GM18909 (cell line): Measurements from ENCODE around the gene GBA2.

Experiments
- ATAC-seq: cut with Tn5 transposase; IDR thresholded peaks from one replicate; pipeline ENCODE4 v1.9.1; 2021; ENCODE audit warnings: mild to moderate bottlenecking; ENCODE audit not compliant: unreplicated experiment, poor library complexity

GBA2 gene

GRCh38 chr9:35748858-35749514, at the start of gene GBA2, which contains the start of gene RGP1:
Gene GBA2 (minus strand): TSS chr9:35749228. CDS start chr9:35748704, 524 bp downstream.
Gene RGP1 (plus strand): TSS chr9:35749287. CDS start chr9:35749756, 469 bp downstream.
- peak; percentile 85 for ATAC-seq

GRCh38 chr9:35797311-35798109, 48.5 kb upstream of the GBA2 start:
- no peak for ATAC-seq

GRCh38 chr9:35795695-35796094, 46.7 kb upstream of the GBA2 start:
- no peak for ATAC-seq

- ATAC-seq = no peak
These were observed 44.4 kb upstream of the GBA2 start for GRCh38 chr9:35793461-35793860.

GRCh38 chr9:35792826-35793225, 43.8 kb upstream of the GBA2 start:
- ATAC-seq = no peak

GRCh38 chr9:35792024-35792813, 43.2 kb upstream of the GBA2 start:
- ATAC-seq = no peak

- ATAC-seq = no peak
These were observed 42.4 kb upstream of the GBA2 start, which contains the start of gene NPR2 for GRCh38 chr9:35791297-35791921. Gene NPR2 (plus strand): TSS chr9:35791591. CDS start chr9:35792409, 818 bp downstream.

- no peak for ATAC-seq
These were observed 41.6 kb upstream of the GBA2 start for GRCh38 chr9:35790385-35791296.

- ATAC-seq = no peak
These were observed 41.0 kb upstream of the GBA2 start for GRCh38 chr9:35790025-35790384.

- no peak for ATAC-seq
These were observed 40.5 kb upstream of the GBA2 start for GRCh38 chr9:35789541-35789940.

GRCh38 chr9:35783418-35783817, 34.4 kb upstream of the GBA2 start:
- no peak for ATAC-seq

- ATAC-seq = no peak
These were observed 32.0 kb upstream of the GBA2 start for GRCh38 chr9:35781066-35781465.

- ATAC-seq = no peak
These were observed 29.5 kb upstream of the GBA2 start for GRCh38 chr9:35778496-35778895.

- no peak for ATAC-seq
These were observed 27.0 kb upstream of the GBA2 start for GRCh38 chr9:35776018-35776417.

- no peak for ATAC-seq
These were observed 26.0 kb upstream of the GBA2 start for GRCh38 chr9:35774907-35775635.

GRCh38 chr9:35771943-35772342, 22.9 kb upstream of the GBA2 start:
- no peak for ATAC-seq

- no peak for ATAC-seq
These were observed 22.5 kb upstream of the GBA2 start for GRCh38 chr9:35771534-35771933.

GRCh38 chr9:35771075-35771433, 22.0 kb upstream of the GBA2 start:
- ATAC-seq = no peak

- ATAC-seq = no peak
These were observed 20.7 kb upstream of the GBA2 start for GRCh38 chr9:35769763-35770162.
